Measurements from ENCODE around the gene MMP10.

GRCh38 chr11:102799681-102800340, 19.4 kb upstream of the MMP10 start:
- TF ChIP-seq CTCF (conservative IDR thresholded peaks at IDR 0.05 in 1 of 2, IDR thresholded peaks at IDR 0.05 in 1 of 2; ENCODE audit: low read depth in 1 of 2, low read length in 2 of 2), result no peak
- no peak for TF ChIP-seq EZH2 (IDR thresholded peaks at IDR 0.05; ENCODE audit: low read length, missing control alignments)

All from fibroblast of lung (primary cell).